Mammary epithelial cell (primary cell): Measurements from ENCODE around the gene SNRPF.

Source experiments
- CTCF ChIP-seq, 2 donors: IDR thresholded peaks in 1 of 2; conservative IDR thresholded peaks in 1 of 2; 2 replicates each; pipeline ENCODE4 v1.5.1; 2011 to 2012; ENCODE audit warnings: inconsistent platforms in 2 of 2, low read length in 2 of 2, mild to moderate bottlenecking in 2 of 2, control low read depth in 1 of 2, low read depth in 1 of 2; ENCODE audit not compliant: insufficient read depth in 1 of 2; ENCODE audit errors: extremely low read depth in 1 of 2
- EZH2 ChIP-seq: IDR thresholded peaks from 2 replicates; pipeline ENCODE4 v1.6.1; 2012; ENCODE audit warnings: low read length, inconsistent platforms, borderline replicate concordance

DNA sequence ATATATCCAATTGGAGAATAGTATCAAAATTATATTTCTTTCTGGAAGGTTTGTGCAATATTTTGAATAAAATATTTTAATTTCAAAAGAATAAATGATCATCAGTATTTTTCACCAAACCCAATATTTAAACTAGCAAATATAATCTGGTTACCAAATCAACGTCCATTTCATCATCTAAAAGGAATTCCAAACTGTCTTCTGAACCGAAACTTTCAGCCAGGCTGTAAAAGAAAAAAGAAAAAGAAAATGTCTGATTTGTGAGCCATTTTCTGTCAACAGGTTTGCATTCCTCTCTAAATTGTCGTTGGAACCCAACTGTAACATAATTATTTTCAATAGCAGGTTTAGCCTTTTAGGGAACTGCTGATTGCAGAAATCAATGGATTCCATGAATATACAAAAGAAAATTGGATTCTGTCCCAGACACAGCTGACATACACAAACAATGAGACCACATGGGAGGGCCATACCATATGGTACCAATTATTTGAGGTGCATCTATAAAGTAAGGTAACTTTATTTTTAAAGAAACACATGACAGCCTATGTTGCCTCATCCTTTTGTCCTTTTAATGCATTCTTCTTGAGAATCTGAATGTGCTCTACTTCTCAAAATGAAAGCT, 22.7 kb downstream of the SNRPF start:
- TF ChIP-seq CTCF (conservative IDR thresholded peaks at IDR 0.05 in 1 of 2, IDR thresholded peaks at IDR 0.05 in 1 of 2; ENCODE audit: extremely low read depth in 1 of 2, insufficient read depth in 1 of 2, low read depth in 1 of 2, low read length in 2 of 2) (no peak), EZH2 (no peak)
